ENCODE data around the gene PLCD1. TPM values are rescaled to one million over a fixed set of nuclear protein-coding genes. Genes with fewer than 3 reads are reported as not detected.
"Not testable (repeated sequence)": the region's sequence is repeated elsewhere in the genome, so short reads cannot be mapped to it uniquely, and the experiment has no call there.

Gene PLCD1
- total RNA-seq, 1 donor from 2014 or later = 38.6 TPM

DNA sequence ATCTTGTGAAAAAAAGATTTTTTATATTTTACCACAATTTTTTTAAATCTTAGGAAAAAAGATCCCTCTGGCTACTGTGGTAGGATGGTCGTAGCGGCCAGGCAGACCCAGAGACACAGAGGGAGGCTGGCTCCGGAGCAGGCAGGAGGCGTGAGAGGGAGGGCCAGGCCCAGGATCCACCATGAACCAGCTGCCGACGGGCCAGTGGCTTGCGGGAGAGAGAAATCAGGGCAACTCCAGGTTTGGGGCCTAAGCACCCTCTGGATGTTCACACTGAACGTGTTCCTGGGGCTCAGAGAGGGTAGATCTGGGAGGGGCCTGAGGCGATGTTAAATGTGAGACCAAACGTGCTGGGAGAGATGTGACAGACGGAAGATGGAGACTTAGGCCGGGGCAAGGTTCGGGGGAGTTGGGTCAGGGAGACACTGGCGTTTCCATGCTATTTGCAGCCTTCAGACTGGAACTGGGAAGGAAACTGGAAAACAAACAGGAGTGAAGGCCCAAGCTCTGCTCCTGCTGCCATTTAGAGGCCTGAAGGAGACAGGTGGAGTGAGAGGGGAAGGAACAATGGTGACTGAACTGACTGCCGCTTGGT lies 40.4 kb downstream of the PLCD1 start:
- TF ChIP-seq, protein P1, sequence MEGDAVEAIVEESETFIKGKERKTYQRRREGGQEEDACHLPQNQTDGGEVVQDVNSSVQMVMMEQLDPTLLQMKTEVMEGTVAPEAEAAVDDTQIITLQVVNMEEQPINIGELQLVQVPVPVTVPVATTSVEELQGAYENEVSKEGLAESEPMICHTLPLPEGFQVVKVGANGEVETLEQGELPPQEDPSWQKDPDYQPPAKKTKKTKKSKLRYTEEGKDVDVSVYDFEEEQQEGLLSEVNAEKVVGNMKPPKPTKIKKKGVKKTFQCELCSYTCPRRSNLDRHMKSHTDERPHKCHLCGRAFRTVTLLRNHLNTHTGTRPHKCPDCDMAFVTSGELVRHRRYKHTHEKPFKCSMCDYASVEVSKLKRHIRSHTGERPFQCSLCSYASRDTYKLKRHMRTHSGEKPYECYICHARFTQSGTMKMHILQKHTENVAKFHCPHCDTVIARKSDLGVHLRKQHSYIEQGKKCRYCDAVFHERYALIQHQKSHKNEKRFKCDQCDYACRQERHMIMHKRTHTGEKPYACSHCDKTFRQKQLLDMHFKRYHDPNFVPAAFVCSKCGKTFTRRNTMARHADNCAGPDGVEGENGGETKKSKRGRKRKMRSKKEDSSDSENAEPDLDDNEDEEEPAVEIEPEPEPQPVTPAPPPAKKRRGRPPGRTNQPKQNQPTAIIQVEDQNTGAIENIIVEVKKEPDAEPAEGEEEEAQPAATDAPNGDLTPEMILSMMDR (IDR thresholded peaks at IDR 0.05) = no peak
- TF ChIP-seq EZH2 (IDR thresholded peaks at IDR 0.05) (no peak), EZH2phosphoT487 (IDR thresholded peaks at IDR 0.05) (no peak)

DNA sequence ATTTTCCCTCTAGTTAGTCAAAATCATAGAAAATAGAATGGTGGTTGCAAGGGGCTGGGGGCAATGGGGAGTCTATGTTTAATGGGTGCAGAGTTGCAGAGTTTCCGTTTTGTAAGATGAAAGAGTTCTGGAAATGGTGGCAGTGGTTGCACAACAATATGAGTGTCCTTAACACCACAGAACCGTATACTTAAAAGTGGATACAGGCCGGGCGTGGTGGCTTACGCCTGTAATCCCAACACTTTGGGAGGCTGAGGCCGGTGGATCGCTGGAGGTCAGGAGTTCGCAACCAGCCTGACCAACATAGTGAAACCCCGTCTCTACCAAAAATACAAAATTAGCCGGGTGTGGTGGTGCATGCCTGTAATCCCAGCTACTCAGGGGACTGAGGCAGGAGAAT lies 41.1 kb downstream of the PLCD1 start:
- not testable (repeated sequence) for H3K4me3 Mint-ChIP-seq; H3K36me3 ChIP-seq; H4K20me1 ChIP-seq (ENCODE audit: low read depth); H2AFZ ChIP-seq (replicated peaks); H3K79me2 ChIP-seq (ENCODE audit: low read depth); H3K4me2 ChIP-seq; H3K9ac ChIP-seq; H3K4me1 ChIP-seq; H3K36me3 Mint-ChIP-seq; H3K27ac ChIP-seq; H3K9me3 ChIP-seq (ENCODE audit: low read depth); H3K27ac Mint-ChIP-seq; H3K4me1 Mint-ChIP-seq; DNase-seq (ENCODE audit: low spot score); H3K27me3 ChIP-seq; H3K9me3 Mint-ChIP-seq; H3K4me3 ChIP-seq; H3F3A ChIP-seq (ENCODE audit: low read depth)
- peaks cover 10% of the 10 kb centered on the region for H3K27me3 Mint-ChIP-seq (ENCODE audit: insufficient read depth, low read depth)

More for the DNA sequence above, 40.4 kb downstream of the PLCD1 start:
- Histone ChIP-seq H3F3A (ENCODE audit: low read depth) (no peaks in the 10 kb centered on the region), H3K27me3 (no peaks in the 10 kb centered on the region), H3K27ac (no peak overlapping the region), H3K9me3 (ENCODE audit: low read depth) (no peaks in the 10 kb centered on the region), H3K79me2 (ENCODE audit: low read depth) (no peaks in the 10 kb centered on the region), H3K4me1 (no peaks in the 10 kb centered on the region), H3K36me3 (no peaks in the 10 kb centered on the region), H2AFZ (replicated peaks) (peak overlapping the region; percentile 42), H3K9ac (no peak overlapping the region), H3K4me2 (no peak overlapping the region), H3K4me3 (no peak overlapping the region), H4K20me1 (ENCODE audit: low read depth) (no peaks in the 10 kb centered on the region)
- H3K4me1 Mint-ChIP-seq = peaks cover 10% of the 10 kb centered on the region
- peaks cover 13% of the 10 kb centered on the region for H3K27me3 Mint-ChIP-seq (ENCODE audit: insufficient read depth, low read depth)
- H3K9me3 Mint-ChIP-seq = no peaks in the 10 kb centered on the region
- DNase-seq (ENCODE audit: low spot score) = no peak
- peak overlapping the region; percentile 1 for H3K4me3 Mint-ChIP-seq
- peaks cover 3% of the 10 kb centered on the region for H3K36me3 Mint-ChIP-seq
- no peak overlapping the region for H3K27ac Mint-ChIP-seq

DNA sequence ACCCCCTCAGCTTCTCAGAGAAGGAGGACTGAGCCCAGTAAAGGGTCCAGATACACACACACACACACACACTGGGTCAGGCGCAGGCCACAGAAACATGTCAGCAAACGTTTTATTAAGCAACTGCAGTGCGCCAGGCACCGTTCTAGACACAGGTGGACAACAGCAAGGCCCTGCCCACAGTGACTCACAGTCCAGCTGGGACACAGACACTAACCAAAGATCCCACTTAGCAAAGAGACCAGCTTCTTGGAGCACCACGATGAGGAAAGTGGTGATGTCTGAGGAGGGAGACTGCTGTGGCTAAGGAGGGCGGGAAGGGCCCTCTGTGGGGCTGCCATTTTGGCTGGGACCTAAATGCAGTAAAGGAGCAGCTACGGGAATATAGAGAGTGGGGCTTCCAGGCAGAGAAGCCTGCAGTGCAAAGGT lies 41.7 kb downstream of the PLCD1 start:
- Histone ChIP-seq H3K27ac (no peak overlapping the region), H3K4me2 (no peak overlapping the region), H3K4me3 (no peak overlapping the region), H3F3A (ENCODE audit: low read depth) (no peaks in the 10 kb centered on the region), H3K9ac (no peak overlapping the region), H3K36me3 (no peaks in the 10 kb centered on the region), H3K4me1 (no peaks in the 10 kb centered on the region), H2AFZ (replicated peaks) (no peak overlapping the region), H3K27me3 (no peaks in the 10 kb centered on the region), H4K20me1 (ENCODE audit: low read depth) (no peaks in the 10 kb centered on the region), H3K79me2 (ENCODE audit: low read depth) (no peaks in the 10 kb centered on the region), H3K9me3 (ENCODE audit: low read depth) (no peaks in the 10 kb centered on the region)
- H3K36me3 Mint-ChIP-seq = peaks cover 6% of the 10 kb centered on the region
- H3K9me3 Mint-ChIP-seq = no peaks in the 10 kb centered on the region
- H3K4me3 Mint-ChIP-seq = no peak overlapping the region
- no peak for DNase-seq (ENCODE audit: low spot score)
- peaks cover 5% of the 10 kb centered on the region for H3K4me1 Mint-ChIP-seq
- no peak overlapping the region for H3K27ac Mint-ChIP-seq
- peaks cover 9% of the 10 kb centered on the region for H3K27me3 Mint-ChIP-seq (ENCODE audit: insufficient read depth, low read depth)
- TF ChIP-seq EZH2 (IDR thresholded peaks at IDR 0.05) (no peak), EZH2phosphoT487 (IDR thresholded peaks at IDR 0.05) (no peak)
- TF ChIP-seq, protein P1 (IDR thresholded peaks at IDR 0.05) = no peak

DNA sequence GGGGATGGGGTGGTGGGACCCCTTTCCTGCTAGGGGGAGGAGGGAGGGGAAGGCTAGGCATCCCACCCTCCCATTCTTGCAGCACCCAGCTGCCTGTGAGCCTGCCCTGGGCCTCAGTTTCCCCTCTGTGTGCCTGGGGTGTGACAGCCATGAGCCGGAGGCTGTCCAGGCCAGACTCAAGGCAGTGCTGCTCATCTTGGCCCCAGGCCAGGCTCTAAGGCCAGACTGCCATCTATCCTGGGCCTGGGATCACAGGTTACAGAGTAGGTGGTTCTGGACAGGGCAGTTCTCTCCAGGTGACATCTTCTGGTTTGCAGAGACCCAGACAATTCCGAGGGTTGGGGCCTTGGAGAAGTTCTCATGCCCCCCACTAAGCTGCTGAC lies 42.1 kb downstream of the PLCD1 start:
- Histone ChIP-seq H3K79me2 (ENCODE audit: low read depth) (no peaks in the 10 kb centered on the region), H3K9ac (no peak overlapping the region), H3K4me3 (no peak overlapping the region), H4K20me1 (ENCODE audit: low read depth) (no peaks in the 10 kb centered on the region), H3K27ac (no peak overlapping the region), H3K9me3 (ENCODE audit: low read depth) (no peaks in the 10 kb centered on the region), H3K4me1 (no peaks in the 10 kb centered on the region), H3K27me3 (no peaks in the 10 kb centered on the region), H3K4me2 (no peak overlapping the region), H3F3A (ENCODE audit: low read depth) (no peaks in the 10 kb centered on the region), H2AFZ (replicated peaks) (no peak overlapping the region), H3K36me3 (no peaks in the 10 kb centered on the region)
- TF ChIP-seq, protein P1 (IDR thresholded peaks at IDR 0.05) = no peak
- no peak for TF ChIP-seq EZH2 (IDR thresholded peaks at IDR 0.05)
- no peak for TF ChIP-seq EZH2phosphoT487 (IDR thresholded peaks at IDR 0.05)
- peaks cover 6% of the 10 kb centered on the region for H3K36me3 Mint-ChIP-seq
- peaks cover 5% of the 10 kb centered on the region for H3K4me1 Mint-ChIP-seq
- H3K4me3 Mint-ChIP-seq = no peak overlapping the region
- DNase-seq (ENCODE audit: low spot score) = no peak
- H3K27me3 Mint-ChIP-seq (ENCODE audit: insufficient read depth, low read depth) = peaks cover 6% of the 10 kb centered on the region
- H3K9me3 Mint-ChIP-seq = no peaks in the 10 kb centered on the region
- H3K27ac Mint-ChIP-seq = no peak overlapping the region

Data from neural progenitor cell (in vitro differentiated cells).